OCI-LY7 (cell line): Measurements from ENCODE around the gene ADARB2. TPM values are rescaled to one million over a fixed set of nuclear protein-coding genes. Genes with fewer than 3 reads are reported as not detected.

Experiments
- BruUV-seq: library from RNA; stranded (reverse); fragments of 400-500 nt; replicated peaks from 2 replicates; lab custom pipeline; 2021; lab: Mats Ljungman, UMichigan
- CTCF ChIA-PET: fragments of 300-600 bp; sonication (Branson Sonifier 250); formaldehyde crosslinking; loops from one replicate; lab custom pipeline; 2022; ENCODE audit warnings: antibody characterized with exemption; ENCODE audit not compliant: unreplicated experiment; lab: Charles Lee
- POLR2A ChIA-PET: fragments of 300-600 bp; sonication (Branson Sonifier 250); formaldehyde crosslinking; loops from one replicate; lab custom pipeline; 2022; ENCODE audit warnings: antibody characterized with exemption; lab: Charles Lee
- DNase-seq: peaks from one replicate; pipeline ENCODE4 v3.0.0-alpha.2; 2015; ENCODE audit warnings: low spot score
- H2AFZ ChIP-seq: fragments of 200-600 bp; sonication (generic), shearing (Covaris generic); 2 replicates; pipeline ENCODE4 v1.6.1; 2014; ENCODE audit warnings: mild to moderate bottlenecking, antibody characterized with exemption, low read length, moderate library complexity
- H3K27ac ChIP-seq: fragments of 200-600 bp; sonication (generic); 2 replicates; pipeline ENCODE4 v1.5.1; 2014; ENCODE audit warnings: mixed run types, low read depth, mild to moderate bottlenecking, moderate library complexity, low read length, inconsistent platforms; ENCODE audit not compliant: poor library complexity, severe bottlenecking
- H3K36me3 ChIP-seq: fragments of 200-600 bp; sonication (generic); 2 replicates; pipeline ENCODE4 v1.6.1; 2014; ENCODE audit warnings: mild to moderate bottlenecking, antibody characterized with exemption, low read length, moderate library complexity, mixed read lengths; ENCODE audit not compliant: insufficient read depth
- H3K4me1 ChIP-seq: fragments of 200-600 bp; sonication (generic); 2 replicates; pipeline ENCODE4 v1.5.1; 2014; ENCODE audit warnings: mild to moderate bottlenecking, low read length; ENCODE audit not compliant: insufficient read depth, poor library complexity, severe bottlenecking
- H3K4me2 ChIP-seq: fragments of 200-600 bp; sonication (generic); 2 replicates; pipeline ENCODE4 v1.6.1; 2014; ENCODE audit warnings: mild to moderate bottlenecking, low read length
- H3K4me3 ChIP-seq: fragments of 200-600 bp; sonication (generic); 2 replicates; pipeline ENCODE4 v1.5.1; 2014; ENCODE audit warnings: mild to moderate bottlenecking, low read depth, low read length; ENCODE audit not compliant: poor library complexity, severe bottlenecking
- H3K79me2 ChIP-seq: fragments of 200-600 bp; sonication (generic); 2 replicates; pipeline ENCODE4 v1.6.1; 2016; ENCODE audit warnings: low read depth, mild to moderate bottlenecking, low read length, moderate library complexity, mixed read lengths; ENCODE audit not compliant: insufficient read depth
- H3K9me2 ChIP-seq: fragments of 200-600 bp; sonication (generic); 2 replicates; pipeline ENCODE4 v1.6.1; 2016; ENCODE audit warnings: mild to moderate bottlenecking, low read length, mixed read lengths; ENCODE audit not compliant: insufficient read depth
- H3K9me3 ChIP-seq: fragments of 200-600 bp; sonication (generic); 2 replicates; pipeline ENCODE4 v1.6.1; 2014; ENCODE audit warnings: mild to moderate bottlenecking, mixed run types, low read length, mixed read lengths
- H4K20me1 ChIP-seq: fragments of 200-600 bp; sonication (generic); 2 replicates; pipeline ENCODE4 v1.6.1; 2014; ENCODE audit warnings: mild to moderate bottlenecking, antibody characterized with exemption, low read length, moderate library complexity, mixed read lengths; ENCODE audit not compliant: insufficient read depth
- CTCF ChIP-seq: fragments of 200-600 bp; sonication (generic); conservative IDR thresholded peaks from 2 replicates; pipeline ENCODE4 v1.5.1; 2014; ENCODE audit warnings: mild to moderate bottlenecking, antibody characterized with exemption, low read length, moderate library complexity, mixed read lengths
- EZH2phosphoT487 ChIP-seq: fragments of 200-600 bp; sonication (generic); IDR thresholded peaks from 2 replicates; pipeline ENCODE4 v1.6.1; 2018; ENCODE audit warnings: low read depth, borderline replicate concordance, mild to moderate bottlenecking, mixed run types, antibody characterized with exemption, low read length, moderate library complexity, mixed read lengths
- intact Hi-C: fragments of 100-400 bp; cut with micrococcal nuclease; formaldehyde crosslinking; loops from one replicate; pipeline ENCODE4 v1.10.0; 2022; ENCODE audit not compliant: unreplicated experiment
- total RNA-seq, 2 experiments: library from RNA; depleted of rRNA in 1 of 2; stranded (reverse); fragments of >200 nt in 1 of 2; shearing (Covaris generic) in 1 of 2; gene quantifications; 2 replicates each; pipeline ENCODE4 v1.2.3, GENCODE V29; 2014 to 2022

Gene ADARB2
- total RNA-seq, 2 experiments from 2014 or later, result 0.03 TPM; not detected in 1

GRCh38 chr10:1413823-1414222, 323.5 kb downstream of the ADARB2 start:
- TF ChIP-seq EZH2phosphoT487, result no peak
- no peak for TF ChIP-seq CTCF
- intact Hi-C loops, result no loop called here
- POLR2A ChIA-PET, result no interaction called here

GRCh38 chr10:1413256-1413655, 324.1 kb downstream of the ADARB2 start:
- CTCF ChIA-PET, result no interaction called here
- intact Hi-C loops, result no loop called here
- H3K4me2 ChIP-seq, result peak overlapping the region; percentile 59

More at GRCh38 chr10:1413823-1414222, 323.5 kb downstream of the ADARB2 start:
- no peak for DNase-seq
- CTCF ChIA-PET, result no interaction called here
- Histone ChIP-seq H3K36me3 (no peaks in the 10 kb centered on the region), H3K9me3 (no peaks in the 10 kb centered on the region), H3K4me2 (no peak overlapping the region), H3K4me3 (no peak overlapping the region), H3K9me2 (no peaks in the 10 kb centered on the region), H3K79me2 (no peaks in the 10 kb centered on the region), H3K4me1 (peaks cover 22% of the 10 kb centered on the region), H2AFZ (no peak overlapping the region), H3K27ac (no peak overlapping the region), H4K20me1 (no peaks in the 10 kb centered on the region)
- BruUV-seq, result no TSS peak

More at GRCh38 chr10:1413256-1413655, 324.1 kb downstream of the ADARB2 start:
- Histone ChIP-seq H3K9me2 (no peaks in the 10 kb centered on the region), H3K4me1 (peaks cover 22% of the 10 kb centered on the region), H3K36me3 (no peaks in the 10 kb centered on the region), H3K9me3 (no peaks in the 10 kb centered on the region), H4K20me1 (no peaks in the 10 kb centered on the region), H3K79me2 (no peaks in the 10 kb centered on the region), H2AFZ (no peak overlapping the region), H3K4me3 (no peak overlapping the region), H3K27ac (no peak overlapping the region)
- TF ChIP-seq CTCF, result no peak
- no peak for TF ChIP-seq EZH2phosphoT487
- POLR2A ChIA-PET, result no interaction called here
- DNase-seq, result no peak
- no TSS peak for BruUV-seq
